Measurements from ENCODE around the gene RBM5. TPM values are rescaled to one million over a fixed set of nuclear protein-coding genes. Genes with fewer than 3 reads are reported as not detected.

Gene RBM5
- total and polyA plus RNA-seq, 2 experiments from 2014 or later: 44.9 to 111 TPM

- no peak for TF ChIP-seq STAT1 (IDR thresholded peaks at IDR 0.05; ENCODE audit: unreplicated experiment)
- no peak for TF ChIP-seq ZNF462 (CRISPR knock-in tag; IDR thresholded peaks at IDR 0.05)
- no peak for TF ChIP-seq REST (IDR thresholded peaks at IDR 0.05; ENCODE audit: unreplicated experiment)
- TF ChIP-seq CTCF (conservative IDR thresholded peaks at IDR 0.05; ENCODE audit: low read depth in 2 of 2): no peak
- no peak for TF ChIP-seq JUNB (IDR thresholded peaks at IDR 0.05; ENCODE audit: unreplicated experiment)
- TF ChIP-seq NANOG (IDR thresholded peaks at IDR 0.05; ENCODE audit: borderline replicate concordance): no peak
- no peak for TF ChIP-seq EZH2phosphoT487 (IDR thresholded peaks at IDR 0.05; ENCODE audit: unreplicated experiment)
- peaks cover 32% of the 10 kb centered on the region for H3K4me1 ChIP-seq (ENCODE audit: insufficient read depth)
- peaks cover 4% of the 10 kb centered on the region; the same call in 1 of the 2 replicates for H3K36me3 ChIP-seq (ENCODE audit: insufficient read depth)
- no peak overlapping the region for H3K4me3 ChIP-seq
- H3K9me3 Mint-ChIP-seq: no peaks in the 10 kb centered on the region
- peaks cover 14% of the 10 kb centered on the region; the same call in 1 of the 2 replicates for H4K20me1 ChIP-seq (replicated peaks; ENCODE audit: insufficient read depth)
- no peak overlapping the region for H2AFZ ChIP-seq
- H3K4me3 Mint-ChIP-seq: peak overlapping the region; percentile 16; the same call in 1 of the 3 replicates
- 0 out of 2 replicates have a peak overlapping the region, but pooled peaks have one; percentile 32 for H3K4me2 ChIP-seq
- DNase-seq (ENCODE audit: low spot score): no peak
- peak overlapping the region; percentile 68 for H3K27ac Mint-ChIP-seq
- H3K4me1 Mint-ChIP-seq: peaks cover 51% of the 10 kb centered on the region
- no peak overlapping the region for H3K27ac ChIP-seq (ENCODE audit: low read depth)
- H3K9me2 ChIP-seq (ENCODE audit: insufficient read depth): no peaks in the 10 kb centered on the region
- peaks cover 4% of the 10 kb centered on the region for H3K27me3 Mint-ChIP-seq (ENCODE audit: insufficient read depth, low read depth, poor library complexity)
- no peaks in the 10 kb centered on the region for H3F3A ChIP-seq (replicated peaks; ENCODE audit: low read depth)
- H3K27me3 ChIP-seq (ENCODE audit: insufficient read depth): no peaks in the 10 kb centered on the region
- H3K36me3 Mint-ChIP-seq (ENCODE audit: low read depth): peaks cover 10% of the 10 kb centered on the region; the same call in 2 of the 3 replicates
- no peak for ATAC-seq
- H3K79me2 ChIP-seq (replicated peaks; ENCODE audit: insufficient read depth): peaks cover 28% of the 10 kb centered on the region
Measured at GRCh38 chr3:50167841-50168209, 79.1 kb downstream of the RBM5 start.
